NCI-H446 (cell line): ENCODE measurements around the gene TMEM121.
"Not testable (repeated sequence)": the region's sequence is repeated elsewhere in the genome, so short reads cannot be mapped to it uniquely, and the experiment has no call there.

Experiments
- DNase-seq, 2 experiments: peaks; one replicate each; lab custom pipeline; 2025; lab: John Stamatoyannopoulos, UW

Gene TMEM121

GRCh38 chr14:105570482-105570881, 44.1 kb downstream of the TMEM121 start:
- no peak for DNase-seq

- not testable (repeated sequence) for DNase-seq
Observed at GRCh38 chr14:105571181-105571951, 45.0 kb downstream of the TMEM121 start.

- DNase-seq, result not testable (repeated sequence)
Observed at GRCh38 chr14:105572063-105572462, 45.7 kb downstream of the TMEM121 start.

- DNase-seq, result not testable (repeated sequence)
Observed at GRCh38 chr14:105573841-105574240, 47.5 kb downstream of the TMEM121 start.

- DNase-seq, result not testable (repeated sequence)
Observed at GRCh38 chr14:105574411-105574810, 48.0 kb downstream of the TMEM121 start.

GRCh38 chr14:105575016-105575700, 48.8 kb downstream of the TMEM121 start:
- not testable (repeated sequence) for DNase-seq

GRCh38 chr14:105576525-105577088, 50.2 kb downstream of the TMEM121 start:
- no peak for DNase-seq

- no peak for DNase-seq
Observed at GRCh38 chr14:105577314-105577861, 51.0 kb downstream of the TMEM121 start.

GRCh38 chr14:105578070-105578469, 51.7 kb downstream of the TMEM121 start:
- no peak for DNase-seq

- DNase-seq, result not testable (repeated sequence)
Observed at GRCh38 chr14:105579221-105579620, 52.8 kb downstream of the TMEM121 start.
